ENCODE measurements around the gene OR2AG1. TPM values are rescaled to one million over a fixed set of nuclear protein-coding genes. Genes with fewer than 3 reads are reported as not detected.

OR2AG1 gene
- total RNA-seq, 1 donor from 2014 or later: not detected

DNA sequence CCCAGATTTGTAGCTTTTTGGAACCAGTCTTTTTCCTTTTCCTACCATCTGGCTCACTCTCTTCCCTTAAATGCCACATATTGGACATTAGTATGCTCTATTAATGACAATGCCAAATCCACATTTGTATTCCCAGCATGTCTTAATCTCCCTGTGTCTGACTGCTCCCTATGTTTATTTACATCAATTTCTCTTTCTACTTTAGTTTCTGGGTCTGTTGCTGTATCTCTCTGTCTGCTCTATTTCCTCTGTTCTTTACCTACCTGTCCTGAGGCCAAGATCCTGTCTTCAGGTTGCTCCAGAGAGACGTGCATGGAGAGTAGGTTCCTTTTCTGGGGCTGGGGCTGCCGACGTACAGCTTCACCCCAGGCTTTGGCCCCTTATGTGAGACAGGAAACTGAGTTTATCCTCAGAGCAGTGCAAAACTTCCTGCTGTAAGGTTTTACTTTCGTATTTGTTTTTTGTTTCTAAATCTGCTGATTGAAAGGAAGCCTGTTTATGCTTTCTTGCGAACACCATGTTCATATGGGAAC, 36.7 kb upstream of the OR2AG1 start:
- no peaks in the 10 kb centered on the region for H3K9me3 ChIP-seq (ENCODE audit: low read depth)
- H3F3A ChIP-seq (ENCODE audit: low read depth): no peaks in the 10 kb centered on the region
- no peak for TF ChIP-seq EZH2 (IDR thresholded peaks at IDR 0.05)
- no peak for TF ChIP-seq EZH2phosphoT487 (IDR thresholded peaks at IDR 0.05)
- TF ChIP-seq CTCF (IDR thresholded peaks at IDR 0.05): no peak
- DNase-seq (ENCODE audit: low spot score): no peak
- Mint-ChIP-seq H3K27ac (no peak overlapping the region), H3K4me1 (peaks cover 5% of the 10 kb centered on the region), H3K36me3 (no peaks in the 10 kb centered on the region), H3K4me3 (no peak overlapping the region), H3K9me3 (no peaks in the 10 kb centered on the region), H3K27me3 (ENCODE audit: insufficient read depth, low read depth) (no peaks in the 10 kb centered on the region)
- H3K79me2 ChIP-seq (ENCODE audit: low read depth): no peaks in the 10 kb centered on the region
- H3K27ac ChIP-seq: no peak overlapping the region
- H3K4me1 ChIP-seq: no peaks in the 10 kb centered on the region
- no peak overlapping the region for H2AFZ ChIP-seq (replicated peaks)
- no peaks in the 10 kb centered on the region for H3K36me3 ChIP-seq
- H3K27me3 ChIP-seq: no peaks in the 10 kb centered on the region
- H3K4me2 ChIP-seq: no peak overlapping the region
- no peaks in the 10 kb centered on the region for H4K20me1 ChIP-seq (ENCODE audit: low read depth)
- H3K4me3 ChIP-seq: no peak overlapping the region
- no peak overlapping the region for H3K9ac ChIP-seq

- H2AFZ ChIP-seq (replicated peaks): no peak overlapping the region
- H4K20me1 ChIP-seq (ENCODE audit: low read depth): no peaks in the 10 kb centered on the region
- no peaks in the 10 kb centered on the region for H3K27me3 ChIP-seq
- Mint-ChIP-seq H3K27ac (no peak overlapping the region), H3K9me3 (no peaks in the 10 kb centered on the region), H3K4me3 (no peak overlapping the region), H3K27me3 (ENCODE audit: insufficient read depth, low read depth) (no peaks in the 10 kb centered on the region), H3K36me3 (no peaks in the 10 kb centered on the region), H3K4me1 (peaks cover 5% of the 10 kb centered on the region)
- H3F3A ChIP-seq (ENCODE audit: low read depth): no peaks in the 10 kb centered on the region
- DNase-seq (ENCODE audit: low spot score): no peak
- no peaks in the 10 kb centered on the region for H3K9me3 ChIP-seq (ENCODE audit: low read depth)
- H3K36me3 ChIP-seq: no peaks in the 10 kb centered on the region
- no peak overlapping the region for H3K9ac ChIP-seq
- H3K79me2 ChIP-seq (ENCODE audit: low read depth): no peaks in the 10 kb centered on the region
- H3K27ac ChIP-seq: no peak overlapping the region
- H3K4me1 ChIP-seq: no peaks in the 10 kb centered on the region
- TF ChIP-seq CTCF (IDR thresholded peaks at IDR 0.05): no peak
- no peak for TF ChIP-seq EZH2phosphoT487 (IDR thresholded peaks at IDR 0.05)
- TF ChIP-seq EZH2 (IDR thresholded peaks at IDR 0.05): no peak
- H3K4me3 ChIP-seq: no peak overlapping the region
- no peak overlapping the region for H3K4me2 ChIP-seq
Observed at GRCh38 chr11:6746626-6747025, 36.2 kb upstream of the OR2AG1 start.

GRCh38 chr11:6747097-6747668, 35.6 kb upstream of the OR2AG1 start:
- H3K4me3 ChIP-seq: no peak overlapping the region

More at GRCh38 chr11:6747097-6747668, 35.6 kb upstream of the OR2AG1 start:
- Histone ChIP-seq H3K9ac (no peak overlapping the region), H3K79me2 (ENCODE audit: low read depth) (no peaks in the 10 kb centered on the region), H3K36me3 (no peaks in the 10 kb centered on the region), H3K4me2 (no peak overlapping the region), H3K27ac (no peak overlapping the region), H4K20me1 (ENCODE audit: low read depth) (no peaks in the 10 kb centered on the region), H3F3A (ENCODE audit: low read depth) (no peaks in the 10 kb centered on the region), H3K9me3 (ENCODE audit: low read depth) (no peaks in the 10 kb centered on the region), H2AFZ (replicated peaks) (no peak overlapping the region), H3K4me1 (no peaks in the 10 kb centered on the region), H3K27me3 (no peaks in the 10 kb centered on the region)
- H3K27ac Mint-ChIP-seq: no peak overlapping the region
- TF ChIP-seq EZH2phosphoT487 (IDR thresholded peaks at IDR 0.05): no peak
- TF ChIP-seq CTCF (IDR thresholded peaks at IDR 0.05): no peak
- TF ChIP-seq EZH2 (IDR thresholded peaks at IDR 0.05): no peak
- H3K4me3 Mint-ChIP-seq: no peak overlapping the region
- no peaks in the 10 kb centered on the region for H3K36me3 Mint-ChIP-seq
- H3K4me1 Mint-ChIP-seq: peaks cover 5% of the 10 kb centered on the region
- no peaks in the 10 kb centered on the region for H3K27me3 Mint-ChIP-seq (ENCODE audit: insufficient read depth, low read depth)
- no peak for DNase-seq (ENCODE audit: low spot score)
- H3K9me3 Mint-ChIP-seq: no peaks in the 10 kb centered on the region
